Body of pancreas (tissue), 4 donors: Measurements from ENCODE around the gene CER1.

Experiments
- CTCF ChIP-seq, 7 experiments: fragments of 450-650 bp in 4 of 7; fragments of 200-600 bp in 3 of 7; sonication (generic) in 3 of 7; IDR thresholded peaks; one replicate each; pipeline ENCODE4 v1.5.1; 2016 to 2019; ENCODE audit warnings: antibody characterized with exemption in 7 of 7
- POLR2A ChIP-seq, 3 donors: fragments of 450-650 bp; IDR thresholded peaks; one replicate each; pipeline ENCODE4 v1.6.1; 2016; ENCODE audit warnings: antibody characterized with exemption in 3 of 3, mild to moderate bottlenecking in 2 of 3

DNA sequence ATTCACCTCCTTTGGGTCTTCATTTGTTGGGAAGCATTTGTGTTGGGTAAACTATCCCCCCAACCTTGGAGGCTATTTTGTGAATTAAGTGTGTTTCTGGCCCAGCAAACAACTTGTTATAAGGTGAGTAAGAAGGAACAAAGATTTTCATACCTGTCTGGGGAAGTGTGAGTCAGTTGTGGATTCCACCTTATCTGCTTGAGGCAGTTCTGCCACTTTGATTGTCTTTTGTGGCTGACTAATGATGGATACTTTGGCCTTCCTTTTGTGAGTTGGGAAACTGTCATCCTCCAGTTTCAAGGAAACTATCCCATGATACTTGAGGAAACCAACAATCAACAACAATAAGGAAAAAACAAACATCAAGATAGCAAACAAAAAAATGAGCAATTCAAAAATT lies 24.6 kb upstream of the CER1 start:
- no peak for TF ChIP-seq CTCF (IDR thresholded peaks at IDR 0.05)
- TF ChIP-seq POLR2A (IDR thresholded peaks at IDR 0.05): no peak
